ENCODE data around the gene KLRB1.
"Not testable (repeated sequence)": the region's sequence is repeated elsewhere in the genome, so short reads cannot be mapped to it uniquely, and the experiment has no call there.

The KLRB1 gene

GRCh38 chr12:9619411-9620179 lies 11.9 kb upstream of the KLRB1 start:
- no peak for DNase-seq (ENCODE audit: low spot score)

GRCh38 chr12:9618906-9619305 lies 11.2 kb upstream of the KLRB1 start:
- DNase-seq (ENCODE audit: low spot score) = not testable (repeated sequence)

- no peak for DNase-seq (ENCODE audit: low spot score)
Observed at GRCh38 chr12:9617124-9617523, 9.4 kb upstream of the KLRB1 start.

GRCh38 chr12:9615420-9616136 lies 7.9 kb upstream of the KLRB1 start:
- DNase-seq (ENCODE audit: low spot score) = no peak

- DNase-seq (ENCODE audit: low spot score) = not testable (repeated sequence)
Observed at GRCh38 chr12:9610606-9611005, 2.9 kb upstream of the KLRB1 start.

GRCh38 chr12:9606736-9607372 lies 862 bp downstream of the KLRB1 start:
- no peak for DNase-seq (ENCODE audit: low spot score)

- no peak for DNase-seq (ENCODE audit: low spot score)
Observed at GRCh38 chr12:9606247-9606646, 1.5 kb downstream of the KLRB1 start.

- no peak for DNase-seq (ENCODE audit: low spot score)
Observed at GRCh38 chr12:9605483-9605882, 2.2 kb downstream of the KLRB1 start.

GRCh38 chr12:9604287-9604686 lies 3.4 kb downstream of the KLRB1 start:
- no peak for DNase-seq (ENCODE audit: low spot score)

GRCh38 chr12:9600426-9600825 lies 7.3 kb downstream of the KLRB1 start:
- not testable (repeated sequence) for DNase-seq (ENCODE audit: low spot score)

- no peak for DNase-seq (ENCODE audit: low spot score)
Observed at GRCh38 chr12:9598363-9598762, 9.4 kb downstream of the KLRB1 start.

GRCh38 chr12:9597365-9597764 lies 10.4 kb downstream of the KLRB1 start:
- no peak for DNase-seq (ENCODE audit: low spot score)

- no peak for DNase-seq (ENCODE audit: low spot score)
Observed at GRCh38 chr12:9590441-9590840, 17.3 kb downstream of the KLRB1 start.

- DNase-seq (ENCODE audit: low spot score) = no peak
Observed at GRCh38 chr12:9588749-9589148, 19.0 kb downstream of the KLRB1 start.

- DNase-seq (ENCODE audit: low spot score) = no peak
Observed at GRCh38 chr12:9587987-9588600, 19.6 kb downstream of the KLRB1 start.

- DNase-seq (ENCODE audit: low spot score) = not testable (repeated sequence)
Observed at GRCh38 chr12:9577729-9578128, 30.0 kb downstream of the KLRB1 start.

- DNase-seq (ENCODE audit: low spot score) = not testable (repeated sequence)
Observed at GRCh38 chr12:9567151-9567550, 40.6 kb downstream of the KLRB1 start.

- not testable (repeated sequence) for DNase-seq (ENCODE audit: low spot score)
Observed at GRCh38 chr12:9566113-9566512, 41.6 kb downstream of the KLRB1 start.

GRCh38 chr12:9564418-9564817 lies 43.3 kb downstream of the KLRB1 start:
- not testable (repeated sequence) for DNase-seq (ENCODE audit: low spot score)

- not testable (repeated sequence) for DNase-seq (ENCODE audit: low spot score)
Observed at GRCh38 chr12:9562841-9563453, 44.8 kb downstream of the KLRB1 start.

- not testable (repeated sequence) for DNase-seq (ENCODE audit: low spot score)
Observed at GRCh38 chr12:9545489-9545888, 62.2 kb downstream of the KLRB1 start.
